ENCODE data around the gene MED13L. TPM values are rescaled to one million over a fixed set of nuclear protein-coding genes. Genes with fewer than 3 reads are reported as not detected.

MED13L gene
- total RNA-seq, 2 experiments from 2014 or later: 203 to 208 TPM

DNA sequence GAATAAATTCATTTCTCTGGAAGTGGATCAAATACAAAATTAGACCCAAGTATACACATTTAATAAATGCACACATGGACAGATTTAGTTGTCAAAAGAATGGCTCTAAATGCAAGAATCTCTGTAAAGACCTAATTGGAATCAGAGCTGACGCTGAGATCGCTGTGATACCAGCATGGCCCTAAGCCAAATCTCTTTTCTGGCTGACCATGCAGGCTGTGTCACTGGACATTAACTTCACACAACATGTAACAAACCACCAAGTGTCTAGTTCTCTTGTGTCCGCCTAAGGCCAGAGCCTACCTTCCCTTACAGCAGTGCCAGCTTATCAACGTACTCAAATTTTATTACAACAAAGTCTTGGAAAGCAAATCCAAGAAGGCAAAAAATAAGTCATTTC is 127.5 kb downstream of the MED13L start:
- Mint-ChIP-seq H3K4me1 (ENCODE audit: low read depth) (peaks cover 59% of the 10 kb centered on the region), H3K36me3 (ENCODE audit: low read depth) (no peaks in the 10 kb centered on the region), H3K4me3 (no peak overlapping the region), H3K27ac (no peak overlapping the region), H3K27me3 (no peaks in the 10 kb centered on the region), H3K9me3 (no peaks in the 10 kb centered on the region)
- Histone ChIP-seq H3K36me3 (ENCODE audit: insufficient read depth, low read length) (no peaks in the 10 kb centered on the region), H3K4me3 (ENCODE audit: low read length) (no peak overlapping the region), H3K27ac (ENCODE audit: low read depth in 1 of 2, low read length in 2 of 2) (no peak overlapping the region), H3K4me1 (ENCODE audit: insufficient read depth, low read length) (no peaks in the 10 kb centered on the region), H3K27me3 (ENCODE audit: control insufficient read depth in 1 of 2, insufficient read depth in 2 of 2, low read length in 2 of 2) (no peaks in the 10 kb centered on the region), H3K9me3 (ENCODE audit: control insufficient read depth in 1 of 2, insufficient read depth in 1 of 2, low read length in 2 of 2) (peaks cover 0 to 8% of the 10 kb centered on the region in 2 experiments)
- DNase-seq: no peak
- ATAC-seq (ENCODE audit: poor library complexity): no peak
- POLR2A ChIA-PET: interaction anchor here (1.2 kb wide), 1 partner anchor 22 kb away, joined by 3 read pairs; no protein-coding TSS in a partner anchor
- CTCF ChIA-PET: interaction anchor here (1.0 to 1.2 kb wide), 3 partner anchors 9 to 29 kb away, joined by 3 to 6 read pairs (median 3); no protein-coding TSS in a partner anchor
- TF ChIP-seq, protein P1, sequence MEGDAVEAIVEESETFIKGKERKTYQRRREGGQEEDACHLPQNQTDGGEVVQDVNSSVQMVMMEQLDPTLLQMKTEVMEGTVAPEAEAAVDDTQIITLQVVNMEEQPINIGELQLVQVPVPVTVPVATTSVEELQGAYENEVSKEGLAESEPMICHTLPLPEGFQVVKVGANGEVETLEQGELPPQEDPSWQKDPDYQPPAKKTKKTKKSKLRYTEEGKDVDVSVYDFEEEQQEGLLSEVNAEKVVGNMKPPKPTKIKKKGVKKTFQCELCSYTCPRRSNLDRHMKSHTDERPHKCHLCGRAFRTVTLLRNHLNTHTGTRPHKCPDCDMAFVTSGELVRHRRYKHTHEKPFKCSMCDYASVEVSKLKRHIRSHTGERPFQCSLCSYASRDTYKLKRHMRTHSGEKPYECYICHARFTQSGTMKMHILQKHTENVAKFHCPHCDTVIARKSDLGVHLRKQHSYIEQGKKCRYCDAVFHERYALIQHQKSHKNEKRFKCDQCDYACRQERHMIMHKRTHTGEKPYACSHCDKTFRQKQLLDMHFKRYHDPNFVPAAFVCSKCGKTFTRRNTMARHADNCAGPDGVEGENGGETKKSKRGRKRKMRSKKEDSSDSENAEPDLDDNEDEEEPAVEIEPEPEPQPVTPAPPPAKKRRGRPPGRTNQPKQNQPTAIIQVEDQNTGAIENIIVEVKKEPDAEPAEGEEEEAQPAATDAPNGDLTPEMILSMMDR (IDR thresholded peaks at IDR 0.05): no peak
- intact Hi-C loops (cut with DNase I, micrococcal nuclease): no loop called here

DNA sequence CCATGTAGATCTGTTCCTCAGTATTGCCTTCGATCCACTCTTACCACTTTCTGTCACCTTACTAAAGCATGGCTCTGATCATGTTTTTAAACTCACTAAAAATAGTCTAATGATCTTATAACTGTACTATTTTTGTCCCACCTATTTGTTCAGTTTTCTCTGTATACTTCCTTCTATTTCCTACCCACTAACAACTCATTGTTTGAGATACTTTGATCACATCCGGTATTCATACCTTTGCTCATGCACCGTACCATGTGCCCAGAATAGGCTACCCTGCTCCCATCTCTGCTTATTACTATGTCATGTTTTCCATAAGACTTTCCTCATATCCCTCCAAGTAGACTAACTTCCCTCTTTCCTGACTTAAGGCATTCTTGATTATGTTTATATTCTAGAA is 128.6 kb downstream of the MED13L start:
- Histone ChIP-seq H3K27me3 (ENCODE audit: control insufficient read depth in 1 of 2, insufficient read depth in 2 of 2, low read length in 2 of 2) (no peaks in the 10 kb centered on the region), H3K9me3 (ENCODE audit: control insufficient read depth in 1 of 2, insufficient read depth in 1 of 2, low read length in 2 of 2) (peaks cover 0 to 8% of the 10 kb centered on the region in 2 experiments), H3K36me3 (ENCODE audit: insufficient read depth, low read length) (no peaks in the 10 kb centered on the region), H3K4me1 (ENCODE audit: insufficient read depth, low read length) (peaks cover 4% of the 10 kb centered on the region), H3K27ac (ENCODE audit: low read depth in 1 of 2, low read length in 2 of 2) (no peak overlapping the region), H3K4me3 (ENCODE audit: low read length) (no peak overlapping the region)
- peak; percentile 49 for ATAC-seq (ENCODE audit: poor library complexity)
- no peak for DNase-seq
- H3K4me1 Mint-ChIP-seq (ENCODE audit: low read depth): peaks cover 64% of the 10 kb centered on the region
- no peak overlapping the region for H3K4me3 Mint-ChIP-seq
- TF ChIP-seq, protein P1 (IDR thresholded peaks at IDR 0.05): no peak
- H3K36me3 Mint-ChIP-seq (ENCODE audit: low read depth): no peaks in the 10 kb centered on the region
- no peaks in the 10 kb centered on the region for H3K9me3 Mint-ChIP-seq
- no peak overlapping the region for H3K27ac Mint-ChIP-seq
- ChIA-PET POLR2A (no interaction called here), CTCF (no interaction called here)
- intact Hi-C loops (cut with DNase I, micrococcal nuclease): loop anchor here in 1 of 2 experiments (10.0 kb wide), 1 partner anchor 86 kb away; no protein-coding TSS in a partner anchor
- H3K27me3 Mint-ChIP-seq: no peaks in the 10 kb centered on the region

DNA sequence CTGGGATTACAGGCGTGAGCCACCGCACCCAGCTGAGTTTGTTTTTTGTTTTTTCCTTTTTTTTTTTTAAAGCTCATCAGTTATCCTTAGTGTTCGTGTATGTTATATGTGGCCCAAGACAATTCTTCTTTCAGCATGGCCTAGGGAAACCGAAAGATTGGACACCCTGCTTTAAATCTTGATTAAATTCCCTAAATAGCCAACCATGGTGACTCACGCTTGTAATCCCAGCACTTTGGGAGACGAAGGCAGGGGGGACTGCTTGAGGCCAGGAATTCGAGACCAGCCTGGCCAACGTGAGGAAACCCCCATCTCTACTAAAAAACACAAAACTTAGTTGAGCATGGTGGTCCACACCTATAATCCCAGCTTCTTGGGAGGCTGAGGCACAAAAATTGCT is 131.1 kb downstream of the MED13L start:
- ATAC-seq (ENCODE audit: poor library complexity) (no peak), DNase-seq (no peak)
- TF ChIP-seq, protein P1 (IDR thresholded peaks at IDR 0.05): no peak
- Histone ChIP-seq H3K4me1 (ENCODE audit: insufficient read depth, low read length) (peaks cover 13% of the 10 kb centered on the region), H3K36me3 (ENCODE audit: insufficient read depth, low read length) (no peaks in the 10 kb centered on the region), H3K9me3 (ENCODE audit: control insufficient read depth in 1 of 2, insufficient read depth in 1 of 2, low read length in 2 of 2) (peaks cover 0 to 8% of the 10 kb centered on the region in 2 experiments), H3K27me3 (ENCODE audit: control insufficient read depth in 1 of 2, insufficient read depth in 2 of 2, low read length in 2 of 2) (no peaks in the 10 kb centered on the region), H3K4me3 (ENCODE audit: low read length) (no peak overlapping the region), H3K27ac (ENCODE audit: low read depth in 1 of 2, low read length in 2 of 2) (no peak overlapping the region)
- H3K27me3 Mint-ChIP-seq: no peaks in the 10 kb centered on the region
- POLR2A ChIA-PET: no interaction called here
- CTCF ChIA-PET: interaction anchor here (1.1 to 1.2 kb wide), 2 partner anchors 11 to 13 kb away, joined by 3 read pairs; no protein-coding TSS in a partner anchor
- no peaks in the 10 kb centered on the region for H3K9me3 Mint-ChIP-seq
- H3K4me3 Mint-ChIP-seq: no peak overlapping the region
- no peaks in the 10 kb centered on the region for H3K36me3 Mint-ChIP-seq (ENCODE audit: low read depth)
- H3K4me1 Mint-ChIP-seq (ENCODE audit: low read depth): peaks cover 62% of the 10 kb centered on the region
- no peak overlapping the region for H3K27ac Mint-ChIP-seq
- intact Hi-C loops (cut with DNase I, micrococcal nuclease): loop anchor here in 1 of 2 experiments (10.0 kb wide), 1 partner anchor 88 kb away; no protein-coding TSS in a partner anchor
